ENCODE results near the gene FRMD3.

GRCh38 chr9:83327323-83327722 lies 210.9 kb downstream of the FRMD3 start:
- TF ChIP-seq EZH2 (IDR thresholded peaks at IDR 0.05; ENCODE audit: low read length, unreplicated experiment) (no peak), CTCF (conservative IDR thresholded peaks at IDR 0.05; ENCODE audit: low read depth, low read length) (no peak), EZH2phosphoT487 (IDR thresholded peaks at IDR 0.05; ENCODE audit: borderline replicate concordance, low read length) (no peak)
